OCI-LY3 (cell line): ENCODE results near the gene CHKA.

Experiments
- H2AFZ ChIP-seq: fragments of 200-600, 300-600 bp; shearing (Covaris generic); 2 replicates; pipeline ENCODE4 v1.6.0; 2014; ENCODE audit warnings: antibody characterized with exemption, low read depth, low read length
- H3K27ac ChIP-seq: fragments of 200-600, 300-600 bp; sonication (generic); 2 replicates; pipeline ENCODE4 v1.5.1; 2014; ENCODE audit warnings: mild to moderate bottlenecking, low read length, moderate library complexity, mixed read lengths
- H3K27me3 ChIP-seq: fragments of 200-600, 300-600 bp; sonication (generic); 2 replicates; pipeline ENCODE4 v1.6.1; 2014; ENCODE audit warnings: low read depth, low read length, mixed read lengths
- H3K36me3 ChIP-seq: fragments of 200-600, 300-600 bp; sonication (generic); replicated peaks from 2 replicates; pipeline ENCODE3; 2014; ENCODE audit warnings: low read depth, low read length, mixed read lengths
- H3K4me1 ChIP-seq: fragments of 300-600, 200-600 bp; sonication (generic); 2 replicates; pipeline ENCODE4 v1.6.1; 2014; ENCODE audit warnings: low read length, mixed read lengths
- H3K4me2 ChIP-seq: fragments of 200-600, 300-600 bp; sonication (generic); 2 replicates; pipeline ENCODE4 v1.6.1; 2014; ENCODE audit warnings: low read length, mixed read lengths
- H3K4me3 ChIP-seq: fragments of 300-600, 200-600 bp; sonication (generic); 2 replicates; pipeline ENCODE4 v1.5.1; 2014; ENCODE audit warnings: antibody characterized with exemption, mild to moderate bottlenecking, low read length, moderate library complexity
- H3K79me2 ChIP-seq: fragments of 300-600, 200-600 bp; shearing (Covaris generic); 2 replicates; pipeline ENCODE4 v1.6.1; 2014; ENCODE audit warnings: mild to moderate bottlenecking, low read length, mixed read lengths
- H3K9ac ChIP-seq: fragments of 300-600, 200-600 bp; shearing (Covaris generic); 2 replicates; pipeline ENCODE4 v1.6.0; 2014; ENCODE audit warnings: mild to moderate bottlenecking, low read length, moderate library complexity
- H3K9me3 ChIP-seq: fragments of 200-600, 300-600 bp; shearing (Covaris generic); 2 replicates; pipeline ENCODE4 v1.6.1; 2014; ENCODE audit warnings: low read length, mixed read lengths; ENCODE audit not compliant: insufficient read depth
- H4K20me1 ChIP-seq: fragments of 200-600, 300-600 bp; sonication (generic); 2 replicates; pipeline ENCODE4 v1.6.1; 2016; ENCODE audit warnings: low read length, mixed read lengths; ENCODE audit not compliant: insufficient read depth
- EZH2phosphoT487 ChIP-seq: fragments of 200-600 bp; shearing (Covaris generic); IDR thresholded peaks from 2 replicates; pipeline ENCODE4 v1.6.1; 2018; ENCODE audit warnings: antibody characterized with exemption, mixed run types, low read depth
- TF ChIP-seq, protein P1 (sequence below): fragments of 200-600, 300-600 bp; sonication (generic); IDR thresholded peaks from 2 replicates; pipeline ENCODE4 v1.5.1; 2014; ENCODE audit warnings: antibody characterized with exemption, low read length, low read depth

The CHKA gene

GRCh38 chr11:68166969-68167368, 45.8 kb upstream of the CHKA start:
- H3K36me3 ChIP-seq, result peaks cover 75% of the 10 kb centered on the region

DNA sequence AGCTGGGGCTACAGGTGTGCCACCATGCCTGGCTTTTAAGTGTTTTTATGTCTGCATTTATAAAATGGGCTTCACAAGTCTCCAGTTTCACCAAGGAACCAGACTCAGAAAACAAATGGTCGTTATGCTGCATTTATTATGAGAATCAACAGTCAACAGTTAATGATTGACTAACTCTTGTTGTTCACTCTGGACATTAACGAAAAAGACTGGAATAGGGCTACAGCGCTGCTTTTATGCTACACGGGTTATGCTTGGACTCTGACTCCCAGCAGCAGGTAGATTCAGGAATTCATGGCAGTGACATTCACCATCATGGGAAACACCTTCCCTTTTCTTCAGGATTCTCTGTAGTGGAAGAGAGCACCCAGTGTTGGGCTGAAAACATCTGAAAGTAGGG, 44.4 kb upstream of the CHKA start:
- Histone ChIP-seq H3K4me2 (no peak overlapping the region), H3K4me3 (no peak overlapping the region), H3K9ac (no peak overlapping the region), H3K27ac (no peak overlapping the region), H4K20me1 (no peaks in the 10 kb centered on the region), H3K4me1 (peaks cover 10% of the 10 kb centered on the region), H2AFZ (no peak overlapping the region), H3K9me3 (no peaks in the 10 kb centered on the region), H3K27me3 (no peaks in the 10 kb centered on the region), H3K36me3 (peaks cover 62% of the 10 kb centered on the region), H3K79me2 (no peaks in the 10 kb centered on the region)
- TF ChIP-seq EZH2phosphoT487, result no peak
- TF ChIP-seq, protein P1, sequence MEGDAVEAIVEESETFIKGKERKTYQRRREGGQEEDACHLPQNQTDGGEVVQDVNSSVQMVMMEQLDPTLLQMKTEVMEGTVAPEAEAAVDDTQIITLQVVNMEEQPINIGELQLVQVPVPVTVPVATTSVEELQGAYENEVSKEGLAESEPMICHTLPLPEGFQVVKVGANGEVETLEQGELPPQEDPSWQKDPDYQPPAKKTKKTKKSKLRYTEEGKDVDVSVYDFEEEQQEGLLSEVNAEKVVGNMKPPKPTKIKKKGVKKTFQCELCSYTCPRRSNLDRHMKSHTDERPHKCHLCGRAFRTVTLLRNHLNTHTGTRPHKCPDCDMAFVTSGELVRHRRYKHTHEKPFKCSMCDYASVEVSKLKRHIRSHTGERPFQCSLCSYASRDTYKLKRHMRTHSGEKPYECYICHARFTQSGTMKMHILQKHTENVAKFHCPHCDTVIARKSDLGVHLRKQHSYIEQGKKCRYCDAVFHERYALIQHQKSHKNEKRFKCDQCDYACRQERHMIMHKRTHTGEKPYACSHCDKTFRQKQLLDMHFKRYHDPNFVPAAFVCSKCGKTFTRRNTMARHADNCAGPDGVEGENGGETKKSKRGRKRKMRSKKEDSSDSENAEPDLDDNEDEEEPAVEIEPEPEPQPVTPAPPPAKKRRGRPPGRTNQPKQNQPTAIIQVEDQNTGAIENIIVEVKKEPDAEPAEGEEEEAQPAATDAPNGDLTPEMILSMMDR, result no peak

More at GRCh38 chr11:68166969-68167368, 45.8 kb upstream of the CHKA start:
- H4K20me1 ChIP-seq, result no peaks in the 10 kb centered on the region
- no peak overlapping the region for H3K9ac ChIP-seq
- TF ChIP-seq EZH2phosphoT487, result no peak
- TF ChIP-seq, protein P1, result no peak
- no peaks in the 10 kb centered on the region for H3K79me2 ChIP-seq
- no peak overlapping the region for H3K4me2 ChIP-seq
- no peak overlapping the region for H3K27ac ChIP-seq
- H3K4me1 ChIP-seq, result peaks cover 10% of the 10 kb centered on the region
- H3K27me3 ChIP-seq, result no peaks in the 10 kb centered on the region
- no peak overlapping the region for H3K4me3 ChIP-seq
- H3K9me3 ChIP-seq, result no peaks in the 10 kb centered on the region
- H2AFZ ChIP-seq, result no peak overlapping the region

GRCh38 chr11:68164437-68164836, 43.2 kb upstream of the CHKA start:
- no peaks in the 10 kb centered on the region for H3K9me3 ChIP-seq
- peaks cover 50% of the 10 kb centered on the region for H3K36me3 ChIP-seq
- no peaks in the 10 kb centered on the region for H3K27me3 ChIP-seq
- H3K4me3 ChIP-seq, result no peak overlapping the region
- no peak overlapping the region for H3K27ac ChIP-seq
- H3K79me2 ChIP-seq, result no peaks in the 10 kb centered on the region
- H3K4me2 ChIP-seq, result no peak overlapping the region
- no peaks in the 10 kb centered on the region for H4K20me1 ChIP-seq
- H3K9ac ChIP-seq, result no peak overlapping the region
- H3K4me1 ChIP-seq, result peaks cover 10% of the 10 kb centered on the region
- H2AFZ ChIP-seq, result no peak overlapping the region
- no peak for TF ChIP-seq EZH2phosphoT487
- TF ChIP-seq, protein P1, result no peak

DNA sequence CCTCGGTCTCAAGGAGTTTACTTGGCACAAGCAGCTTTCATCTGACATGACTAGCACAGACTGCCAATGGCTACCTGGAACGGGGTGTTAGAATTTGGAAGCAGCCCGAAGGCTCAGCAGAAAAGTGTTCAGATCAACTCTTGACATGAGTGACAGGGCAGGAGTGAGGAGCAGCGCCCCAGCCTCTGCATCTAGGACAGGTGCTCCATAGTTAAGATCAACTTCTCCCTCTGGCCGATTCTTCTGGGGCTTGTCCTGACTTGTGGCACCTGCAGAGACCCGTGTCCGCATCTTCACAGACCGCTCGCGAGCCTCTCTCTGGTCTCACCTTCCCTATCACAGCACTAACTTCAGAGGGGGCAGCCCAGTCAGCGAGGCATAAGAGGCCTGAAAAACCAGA, 42.5 kb upstream of the CHKA start:
- Histone ChIP-seq H3K9ac (no peak overlapping the region), H4K20me1 (no peaks in the 10 kb centered on the region), H3K79me2 (no peaks in the 10 kb centered on the region), H3K27ac (no peak overlapping the region), H3K4me1 (peaks cover 10% of the 10 kb centered on the region), H3K4me3 (no peak overlapping the region), H3K27me3 (no peaks in the 10 kb centered on the region), H2AFZ (no peak overlapping the region), H3K4me2 (no peak overlapping the region), H3K36me3 (peaks cover 44% of the 10 kb centered on the region), H3K9me3 (no peaks in the 10 kb centered on the region)
- TF ChIP-seq EZH2phosphoT487, result no peak
